Upper lobe of left lung (tissue), 6 donors: Measurements from ENCODE around the gene TMED4. TPM values are rescaled to one million over a fixed set of nuclear protein-coding genes. Genes with fewer than 3 reads are reported as not detected.

Source experiments
- ATAC-seq, 2 donors: fragments of 200-7000 bp; cut with Tn5 transposase; one replicate each; pipeline ENCODE4 v1.9.1; 2022; ENCODE audit warnings: mild to moderate bottlenecking in 2 of 2, moderate library complexity in 2 of 2; ENCODE audit not compliant: low FRiP score in 2 of 2
- DNase-seq, 2 donors: peaks; one replicate each; pipeline ENCODE4 v3.0.0-alpha.2; 2019 to 2020
- H3K27ac ChIP-seq, 4 donors: fragments of 200-600 bp; sonication (generic); one replicate each; pipeline ENCODE4 v1.5.1; 2016 to 2019
- H3K27me3 ChIP-seq, 4 donors: fragments of 200-600 bp; sonication (generic); one replicate each; pipeline ENCODE4 v1.5.1; 2017 to 2019
- H3K36me3 ChIP-seq, 4 donors: fragments of 200-600 bp; sonication (generic); one replicate each; pipeline ENCODE4 v1.5.1; 2016 to 2019
- H3K4me1 ChIP-seq, 4 donors: fragments of 200-600 bp; sonication (generic); one replicate each; pipeline ENCODE4 v1.5.1; 2018 to 2019
- H3K4me3 ChIP-seq, 4 donors: fragments of 200-600 bp; sonication (generic); one replicate each; pipeline ENCODE4 v1.5.1; 2017 to 2019; ENCODE audit warnings: mild to moderate bottlenecking in 2 of 4, moderate library complexity in 1 of 4
- H3K9me3 ChIP-seq, 4 donors: fragments of 200-600 bp; sonication (generic); one replicate each; pipeline ENCODE4 v1.5.1; 2018 to 2019
- CTCF ChIP-seq, 6 experiments: fragments of 450-650 bp in 4 of 6; fragments of 200-600 bp in 2 of 6; sonication (generic) in 2 of 6; IDR thresholded peaks; one replicate each; pipeline ENCODE4 v1.5.1; 2016 to 2019; ENCODE audit warnings: antibody characterized with exemption in 6 of 6
- EP300 ChIP-seq, 4 donors: sonication (generic); formaldehyde crosslinking; IDR thresholded peaks; one replicate each; pipeline ENCODE4 v1.5.1; 2017; ENCODE audit warnings: antibody characterized with exemption in 4 of 4, control low read depth in 2 of 4
- POLR2A ChIP-seq, 4 donors: fragments of 450-650 bp; IDR thresholded peaks; one replicate each; pipeline ENCODE4 v1.5.1; 2016 to 2017; ENCODE audit warnings: antibody characterized with exemption in 4 of 4, mild to moderate bottlenecking in 2 of 4
- POLR2AphosphoS5 ChIP-seq, 2 donors: sonication (generic); formaldehyde crosslinking; IDR thresholded peaks; one replicate each; pipeline ENCODE4 v1.5.1; 2017; ENCODE audit warnings: antibody characterized with exemption in 2 of 2
- WGBS, 2 donors: methylation state at CpG; one replicate each; pipeline ENCODE4 v1.1.5; 2017 to 2018; 5-methylcytosine and 5-hydroxymethylcytosine counted together
- total RNA-seq, 6 donors: library from RNA; depleted of rRNA in 4 of 6; stranded (reverse); fragments of >200 nt in 4 of 6; gene quantifications; one replicate each; pipeline versions ENCODE4 v1.1.0 to v1.2.1, GENCODE V29; 2016 to 2021
- donor health status: DM: no; HTN: no; CAD: no; lungs with moderate emphysema.
- donor health status: DM: no; HTN: yes; CAD: no; lungs with severe emphysema.

Gene TMED4
- total RNA-seq, 6 donors from 2014 or later: 78.8 to 205 (median 126) TPM

DNA sequence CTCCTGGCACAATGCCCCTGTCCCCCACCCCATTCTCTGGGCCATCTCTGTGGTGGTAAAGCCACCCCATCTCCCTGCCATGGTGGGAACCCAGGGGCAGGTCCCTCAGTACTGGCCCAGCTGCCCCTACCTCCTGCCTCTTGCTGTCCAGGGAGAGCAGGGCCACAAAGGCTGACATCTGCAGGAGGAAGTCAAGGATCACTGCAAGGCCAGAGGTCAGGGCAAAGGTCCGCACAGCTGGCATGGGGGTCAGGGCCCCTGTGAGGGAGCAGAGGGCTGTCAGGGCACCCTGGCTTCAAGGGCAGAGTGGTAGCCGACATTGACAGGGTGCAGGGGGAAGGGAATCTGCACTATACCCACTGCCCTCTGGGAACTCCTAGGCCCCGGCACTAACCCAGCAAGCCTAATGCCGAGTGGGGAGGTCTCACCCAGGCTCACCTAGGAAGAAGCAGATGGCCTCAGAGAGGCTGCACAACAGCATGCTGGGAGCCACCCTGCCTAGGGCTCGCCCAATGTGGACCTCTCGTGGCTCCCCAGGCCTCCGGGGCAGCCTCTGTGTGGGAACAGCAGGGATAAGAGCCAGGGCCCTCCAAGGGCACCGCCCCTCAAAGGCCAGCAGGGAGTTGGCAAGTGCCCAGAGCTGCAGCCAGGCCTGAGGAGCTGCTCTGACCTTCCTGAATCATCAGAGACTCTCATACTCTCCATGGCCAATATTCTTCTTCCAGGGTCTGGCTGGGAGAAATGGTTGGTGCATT, 48.6 kb downstream of the TMED4 start:
- no peak for DNase-seq
- Histone ChIP-seq H3K36me3 (no peaks in the 10 kb centered on the region), H3K27me3 (no peaks in the 10 kb centered on the region), H3K9me3 (no peaks in the 10 kb centered on the region), H3K27ac (no peak overlapping the region), H3K4me3 (no peak overlapping the region), H3K4me1 (no peaks in the 10 kb centered on the region)
- no peak for ATAC-seq
- WGBS, 2 donors: 60 to 84% methylated on average over 1 to 4 of the region's 8 CpGs
- TF ChIP-seq EP300 (IDR thresholded peaks at IDR 0.05) (no peak), CTCF (IDR thresholded peaks at IDR 0.05) (no peak), POLR2AphosphoS5 (IDR thresholded peaks at IDR 0.05) (no peak), POLR2A (IDR thresholded peaks at IDR 0.05) (no peak)

DNA sequence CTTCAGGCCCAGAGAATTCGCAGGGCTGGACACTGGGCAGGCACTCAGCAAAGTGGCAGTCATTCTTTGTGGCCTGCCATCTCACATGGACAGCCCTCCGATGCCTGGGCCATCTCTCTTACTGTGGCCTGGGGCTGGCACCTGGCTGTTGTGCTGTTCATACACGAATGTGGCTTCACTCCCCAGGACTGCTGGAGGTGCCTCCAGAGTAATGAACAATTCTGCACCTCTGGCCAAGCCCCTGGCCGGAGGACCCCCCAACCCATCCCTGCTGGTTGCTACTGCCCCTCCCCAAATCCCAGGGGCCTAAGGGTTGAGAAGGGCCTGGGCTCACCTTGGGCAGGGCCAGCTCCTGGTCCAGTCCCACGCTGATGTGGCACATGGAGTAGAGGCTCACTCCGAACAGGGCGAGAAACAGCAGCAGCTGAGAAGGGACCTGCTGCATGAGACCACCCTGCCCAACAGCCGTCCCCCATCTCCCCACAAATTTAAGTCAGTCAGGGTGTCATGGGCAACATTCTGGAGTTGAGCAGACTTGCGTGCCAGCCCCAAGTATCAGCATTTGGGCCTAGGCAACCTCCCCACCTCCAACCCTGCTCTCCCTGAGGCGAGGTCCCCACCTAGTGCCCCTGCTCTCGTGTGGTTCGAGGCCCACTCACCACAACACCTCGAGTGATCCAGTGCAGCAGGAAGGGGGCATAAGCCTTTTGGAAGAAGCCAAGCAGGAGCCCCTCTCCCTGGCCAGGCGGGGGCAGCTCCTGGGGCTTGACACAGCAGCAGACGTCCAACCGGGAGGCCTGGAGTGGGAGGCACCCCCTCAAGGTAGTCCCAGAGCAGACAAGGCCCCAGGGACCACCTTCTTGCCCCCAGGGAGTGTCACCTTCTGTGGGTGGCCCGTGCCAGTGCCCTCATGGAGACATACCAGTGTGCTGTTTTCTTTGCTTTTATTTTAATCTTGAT, 50.3 kb downstream of the TMED4 start:
- H3K4me1 ChIP-seq: no peaks in the 10 kb centered on the region
- peak in 1 of 2 donors; percentile 16 for ATAC-seq
- TF ChIP-seq CTCF (IDR thresholded peaks at IDR 0.05): no peak
- no peak for TF ChIP-seq EP300 (IDR thresholded peaks at IDR 0.05)
- no peak for TF ChIP-seq POLR2A (IDR thresholded peaks at IDR 0.05)
- TF ChIP-seq POLR2AphosphoS5 (IDR thresholded peaks at IDR 0.05): no peak
- peak in 1 of 2 donors; percentile 64 for DNase-seq
- H3K9me3 ChIP-seq: peaks cover 0 to 5% (median 3%) of the 10 kb centered on the region in 4 donors
- WGBS, 2 donors: 78 to 87% methylated on average over 4 to 17 of the region's 17 CpGs
- no peak overlapping the region for H3K27ac ChIP-seq
- no peaks in the 10 kb centered on the region for H3K36me3 ChIP-seq
- no peaks in the 10 kb centered on the region for H3K27me3 ChIP-seq
- no peak overlapping the region for H3K4me3 ChIP-seq

- no peak for DNase-seq
- Histone ChIP-seq H3K4me3 (no peak overlapping the region), H3K27me3 (no peaks in the 10 kb centered on the region), H3K36me3 (no peaks in the 10 kb centered on the region), H3K4me1 (no peaks in the 10 kb centered on the region), H3K27ac (no peak overlapping the region), H3K9me3 (peaks cover 0 to 8% (median 5%) of the 10 kb centered on the region in 4 donors)
- no peak for TF ChIP-seq POLR2AphosphoS5 (IDR thresholded peaks at IDR 0.05)
- no peak for TF ChIP-seq POLR2A (IDR thresholded peaks at IDR 0.05)
- no peak for TF ChIP-seq EP300 (IDR thresholded peaks at IDR 0.05)
- no peak for TF ChIP-seq CTCF (IDR thresholded peaks at IDR 0.05)
- WGBS, 2 donors: 77 to 81% methylated on average over 8 to 10 of the region's 10 CpGs
- peak in 1 of 2 donors; percentile 4 for ATAC-seq
Measured at GRCh38 chr7:44530990-44531389, 51.0 kb downstream of the TMED4 start.

Other genes with a start within 250 kb of the TMED4 start
- gene NUDCD3, start 91.6 kb downstream of the TMED4 start, total RNA-seq: 100 to 1,000 TPM in 1 of 6 donors, 10 to 100 TPM in 5; 48.5 to 104 (median 56.3) TPM
- under 1 TPM in 3 of 6 donors, not detected in 3; 0.06 to 0.55 (median 0.30) TPM for gene NPC1L1, start 40.9 kb downstream of the TMED4 start, total RNA-seq
- 100 to 1,000 TPM in 1 of 6 donors, 10 to 100 TPM in 5; 37.6 to 105 (median 57.0) TPM for gene DDX56, start 8.3 kb downstream of the TMED4 start, total RNA-seq
- gene OGDH, start 24.4 kb upstream of the TMED4 start, total RNA-seq: 100 to 1,000 TPM in 4 of 6 donors, 10 to 100 TPM in 2; 76.1 to 160 (median 134) TPM
- gene ZMIZ2, start 166.6 kb upstream of the TMED4 start, total RNA-seq: 100 to 1,000 TPM in 2 of 6 donors, 10 to 100 TPM in 4; 27.0 to 161 (median 85.7) TPM
- gene PPIA, start 214.4 kb upstream of the TMED4 start, total RNA-seq: 1,000 to 10,000 TPM in 5 of 6 donors, 100 to 1,000 TPM in 1; 351 to 1,606 (median 1,253) TPM